ENCODE results near the gene SMAD7.

DNA sequence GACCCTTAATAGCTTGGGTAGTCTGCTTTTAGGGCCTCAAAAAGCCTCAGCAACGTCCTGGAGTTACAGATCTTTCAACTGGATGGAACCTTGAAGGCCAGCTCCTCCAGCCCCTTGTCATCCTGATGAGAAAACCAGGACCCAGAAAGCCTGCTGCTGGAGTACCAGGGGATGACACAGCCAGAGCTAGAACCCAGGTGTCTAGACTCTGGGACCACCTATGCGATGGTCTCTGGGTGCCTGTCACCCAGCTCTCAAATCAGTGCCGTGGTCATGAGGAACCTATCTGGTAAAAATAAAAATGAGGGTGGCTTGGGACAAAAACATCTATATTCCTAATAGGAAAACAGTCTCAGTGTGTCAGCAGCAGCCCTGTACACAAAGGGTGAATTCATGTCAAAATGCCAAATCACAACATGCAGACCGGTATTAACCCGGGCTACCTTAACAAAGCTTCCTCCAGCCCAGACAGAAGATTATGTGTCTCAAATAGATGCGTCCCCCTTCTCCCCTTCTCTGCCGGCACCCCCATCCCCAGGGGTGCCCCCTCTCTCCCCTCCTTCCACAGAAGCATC lies 28.5 kb downstream of the SMAD7 start:
- TF ChIP-seq CTCF (IDR thresholded peaks at IDR 0.05): no peak
- no peak for TF ChIP-seq ZFX (IDR thresholded peaks at IDR 0.05; ENCODE audit: borderline replicate concordance)
